ENCODE data around the gene PRKCZ. TPM values are rescaled to one million over a fixed set of nuclear protein-coding genes. Genes with fewer than 3 reads are reported as not detected.

Gene PRKCZ
- total RNA-seq, 1 donor: 4.6 TPM

GRCh38 chr1:2194319-2194897 lies 144.2 kb downstream of the PRKCZ start, which contains the start of gene FAAP20:
FAAP20 (minus strand) TSS chr1:2194772; CDS start chr1:2194749, 23 bp downstream.
- peak within 1 kb of the TSS; percentile 51 for H3K4me3 ChIP-seq (ENCODE audit: low read length)

GRCh38 chr1:2194898-2195673 lies 144.9 kb downstream of the PRKCZ start:
- H3K4me1 ChIP-seq (ENCODE audit: insufficient read depth, low read length): peaks cover 42% of the 10 kb centered on the region
- peak overlapping the region; percentile 51 for H3K4me3 ChIP-seq (ENCODE audit: low read length)

More at GRCh38 chr1:2194319-2194897, 144.2 kb downstream of the PRKCZ start, which contains the start of gene FAAP20:
- Histone ChIP-seq H3K27me3 (ENCODE audit: insufficient read depth, low read length) (no peaks in the 10 kb centered on the region), H3K4me1 (ENCODE audit: insufficient read depth, low read length) (peaks cover 41% of the 10 kb centered on the region), H3K9me3 (ENCODE audit: low read depth, low read length) (no peaks in the 10 kb centered on the region)

DNA sequence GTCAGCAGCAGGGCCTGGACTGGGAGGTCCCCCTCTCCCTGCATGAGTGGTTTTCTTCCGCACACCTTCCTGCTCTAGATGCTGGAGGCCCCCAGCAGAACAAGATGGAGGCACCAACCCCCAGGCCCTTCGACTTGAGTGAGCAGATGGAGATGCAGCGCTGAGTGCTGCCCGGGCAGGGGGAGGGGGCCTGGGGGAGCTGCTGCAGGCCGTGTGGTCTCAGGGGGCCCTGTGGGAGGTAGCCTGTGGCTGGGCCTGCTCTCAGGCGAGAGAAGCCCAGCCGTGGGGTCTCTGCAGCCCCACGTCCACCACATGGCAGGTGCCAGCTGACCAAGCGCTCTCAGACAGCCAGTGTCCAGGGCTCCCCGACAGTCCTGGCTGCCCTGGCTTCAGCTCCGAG lies 145.6 kb downstream of the PRKCZ start:
- H3K27me3 ChIP-seq (ENCODE audit: insufficient read depth, low read length): no peaks in the 10 kb centered on the region
- no peak overlapping the region for H3K4me3 ChIP-seq (ENCODE audit: low read length)
- H3K9me3 ChIP-seq (ENCODE audit: low read depth, low read length): no peaks in the 10 kb centered on the region
- peaks cover 38% of the 10 kb centered on the region for H3K4me1 ChIP-seq (ENCODE audit: insufficient read depth, low read length)

More at GRCh38 chr1:2194898-2195673, 144.9 kb downstream of the PRKCZ start:
- H3K27me3 ChIP-seq (ENCODE audit: insufficient read depth, low read length): no peaks in the 10 kb centered on the region
- H3K9me3 ChIP-seq (ENCODE audit: low read depth, low read length): no peaks in the 10 kb centered on the region

DNA sequence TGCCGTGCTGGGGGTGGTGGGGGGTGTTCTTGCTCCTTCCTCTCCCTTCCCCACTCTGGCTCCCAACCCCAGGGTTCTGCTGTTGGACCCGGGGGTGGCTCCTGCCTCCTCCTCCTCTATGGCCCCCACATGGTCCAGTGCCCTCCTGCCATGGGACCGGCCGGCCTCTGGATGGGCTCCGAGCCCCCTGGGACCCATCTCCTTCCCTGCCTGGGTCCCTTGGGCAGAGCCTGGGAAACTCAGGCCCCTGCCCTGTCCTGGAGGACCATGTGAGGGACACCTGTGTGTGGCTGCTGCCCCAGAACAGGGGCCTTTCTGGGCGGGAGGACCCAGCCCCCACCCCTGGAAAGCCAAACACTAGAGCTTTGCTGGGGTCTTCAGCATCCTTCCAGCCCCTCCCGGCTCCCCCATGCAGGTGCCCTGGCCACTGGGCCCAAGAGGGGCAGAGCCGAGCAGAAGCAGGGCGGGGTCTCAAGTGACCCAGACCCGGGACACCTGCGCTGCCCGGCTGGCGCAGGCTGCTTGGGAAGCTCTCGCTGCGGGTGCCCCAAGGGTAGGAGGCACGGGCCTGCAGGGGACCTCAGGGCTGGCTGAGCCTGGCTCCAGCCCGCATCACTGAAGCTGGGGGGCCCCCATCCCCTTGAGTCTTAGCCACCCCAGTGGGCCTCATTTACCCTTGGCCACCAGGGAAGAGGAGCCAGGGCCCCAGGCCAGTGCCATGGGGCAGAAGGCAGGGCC lies 146.9 kb downstream of the PRKCZ start:
- peaks cover 35% of the 10 kb centered on the region for H3K4me1 ChIP-seq (ENCODE audit: insufficient read depth, low read length)
- H3K27me3 ChIP-seq (ENCODE audit: insufficient read depth, low read length): no peaks in the 10 kb centered on the region
- H3K9me3 ChIP-seq (ENCODE audit: low read depth, low read length): no peaks in the 10 kb centered on the region
- H3K4me3 ChIP-seq (ENCODE audit: low read length): no peak overlapping the region

DNA sequence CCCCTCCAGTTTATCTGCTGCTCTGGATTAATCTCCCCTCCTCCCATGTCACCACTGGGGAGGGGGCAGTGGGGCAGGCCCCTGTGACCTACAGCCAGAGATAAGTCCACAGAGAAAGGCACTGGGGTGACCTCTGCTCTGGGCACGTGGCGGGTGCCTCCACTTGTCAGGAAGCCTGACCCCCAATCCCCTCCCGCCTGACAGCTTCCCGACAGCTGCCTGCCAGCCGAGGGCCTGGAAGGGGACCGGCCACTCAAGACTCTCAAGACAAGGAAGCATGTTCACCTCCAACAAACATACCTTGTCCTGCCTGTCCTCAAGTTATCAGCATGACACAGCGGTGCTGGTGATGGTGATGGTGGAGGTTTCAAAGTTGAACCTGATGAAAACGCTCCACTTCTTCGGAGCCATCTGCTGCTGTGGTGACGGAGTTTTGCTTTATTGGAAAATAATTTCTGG lies 147.5 kb downstream of the PRKCZ start:
- Histone ChIP-seq H3K4me1 (ENCODE audit: insufficient read depth, low read length) (peaks cover 35% of the 10 kb centered on the region), H3K27me3 (ENCODE audit: insufficient read depth, low read length) (no peaks in the 10 kb centered on the region), H3K4me3 (ENCODE audit: low read length) (no peak overlapping the region), H3K9me3 (ENCODE audit: low read depth, low read length) (no peaks in the 10 kb centered on the region)

- H3K4me3 ChIP-seq (ENCODE audit: low read length): no peak overlapping the region
- no peaks in the 10 kb centered on the region for H3K27me3 ChIP-seq (ENCODE audit: insufficient read depth, low read length)
- H3K4me1 ChIP-seq (ENCODE audit: insufficient read depth, low read length): peaks cover 30% of the 10 kb centered on the region
- H3K9me3 ChIP-seq (ENCODE audit: low read depth, low read length): no peaks in the 10 kb centered on the region
Measured at GRCh38 chr1:2198571-2198970, 148.4 kb downstream of the PRKCZ start.

GRCh38 chr1:2199042-2199810 lies 149.0 kb downstream of the PRKCZ start:
- H3K4me3 ChIP-seq (ENCODE audit: low read length): peak overlapping the region; percentile 33
- H3K27me3 ChIP-seq (ENCODE audit: insufficient read depth, low read length): no peaks in the 10 kb centered on the region
- peaks cover 29% of the 10 kb centered on the region for H3K4me1 ChIP-seq (ENCODE audit: insufficient read depth, low read length)
- no peaks in the 10 kb centered on the region for H3K9me3 ChIP-seq (ENCODE audit: low read depth, low read length)

DNA sequence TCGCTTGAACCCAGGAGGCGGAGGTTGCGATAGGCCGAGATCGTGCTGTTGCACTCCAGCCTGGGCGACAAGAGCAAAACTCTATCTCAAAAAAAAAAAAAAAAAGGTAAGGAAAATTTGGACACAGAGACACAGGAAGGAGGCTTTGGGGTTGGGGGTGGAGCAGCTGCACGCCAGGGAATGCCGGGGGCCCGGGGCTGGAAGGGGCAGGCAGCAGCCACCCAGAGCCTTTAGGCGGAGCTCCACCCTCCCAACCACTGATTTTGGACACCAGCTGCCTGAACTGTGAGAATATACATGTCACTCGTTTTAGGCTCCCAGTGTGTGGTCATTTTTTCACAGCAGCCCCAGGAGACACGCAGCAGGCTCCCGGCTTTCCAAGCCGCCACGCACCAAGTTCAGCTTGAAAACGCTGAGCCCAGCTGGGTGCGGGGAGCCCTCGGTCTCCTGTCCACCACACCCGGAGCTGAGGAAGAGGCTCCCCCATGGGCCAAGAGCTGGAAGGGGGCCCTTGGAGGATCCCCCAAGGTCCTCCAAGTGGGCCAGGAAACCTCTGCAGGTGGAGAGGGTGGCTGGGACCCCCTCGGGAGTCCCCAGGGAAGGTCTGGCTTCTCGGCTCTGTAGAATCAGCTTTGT lies 150.2 kb downstream of the PRKCZ start:
- Histone ChIP-seq H3K27me3 (ENCODE audit: insufficient read depth, low read length) (no peaks in the 10 kb centered on the region), H3K4me3 (ENCODE audit: low read length) (no peak overlapping the region), H3K9me3 (ENCODE audit: low read depth, low read length) (no peaks in the 10 kb centered on the region), H3K4me1 (ENCODE audit: insufficient read depth, low read length) (peaks cover 29% of the 10 kb centered on the region)

DNA sequence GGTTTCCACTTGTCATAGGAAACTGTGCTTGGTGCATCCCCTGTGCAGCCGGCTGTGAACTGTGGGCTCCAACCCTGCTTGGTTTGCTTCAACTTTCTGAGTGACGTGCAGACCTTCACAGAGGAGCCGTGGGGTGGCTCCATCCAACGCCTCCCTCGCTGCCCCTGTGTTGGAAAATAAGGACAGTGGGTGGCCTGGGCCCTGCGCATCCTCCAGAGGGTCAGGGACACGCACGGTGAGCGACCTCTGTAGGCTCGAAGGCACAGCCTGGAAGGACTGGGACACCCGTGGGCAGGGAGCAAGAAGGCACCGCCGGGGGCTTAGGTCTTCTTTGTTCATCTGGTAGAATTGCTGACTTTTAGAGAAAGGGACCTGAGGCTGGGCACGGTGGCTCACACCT lies 150.9 kb downstream of the PRKCZ start:
- Histone ChIP-seq H3K27me3 (ENCODE audit: insufficient read depth, low read length) (no peaks in the 10 kb centered on the region), H3K4me1 (ENCODE audit: insufficient read depth, low read length) (peaks cover 35% of the 10 kb centered on the region), H3K4me3 (ENCODE audit: low read length) (no peak overlapping the region), H3K9me3 (ENCODE audit: low read depth, low read length) (no peaks in the 10 kb centered on the region)

DNA sequence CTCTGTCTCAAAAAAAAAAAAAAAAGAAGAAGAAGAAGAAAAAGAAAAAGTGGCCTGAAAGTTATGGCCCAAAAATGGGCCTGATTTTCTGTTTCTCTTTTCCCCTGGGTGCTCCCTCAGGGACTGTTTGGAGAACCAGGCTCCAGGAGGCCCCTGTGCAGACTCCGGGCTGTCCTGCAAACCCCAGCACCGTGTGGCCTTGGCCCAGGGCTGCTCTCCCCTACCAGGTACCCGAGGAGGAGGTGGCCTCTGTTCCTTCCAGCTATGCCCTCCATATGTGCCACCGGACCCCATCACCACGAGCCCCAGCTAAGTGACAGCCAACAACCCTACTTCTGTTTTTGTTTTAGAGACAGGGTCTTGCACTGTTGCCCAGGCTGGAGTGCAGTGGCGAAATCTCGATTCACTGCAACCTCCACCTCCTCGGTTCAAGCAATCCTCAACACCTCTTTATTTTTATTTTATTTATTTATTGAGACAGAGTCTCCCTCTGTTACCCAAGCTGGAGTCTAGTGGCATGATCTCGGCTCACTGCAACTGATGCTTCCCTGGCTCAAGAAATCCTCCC lies 151.9 kb downstream of the PRKCZ start:
- H3K4me3 ChIP-seq (ENCODE audit: low read length): no peak overlapping the region
- H3K4me1 ChIP-seq (ENCODE audit: insufficient read depth, low read length): peaks cover 35% of the 10 kb centered on the region
- H3K9me3 ChIP-seq (ENCODE audit: low read depth, low read length): no peaks in the 10 kb centered on the region
- no peaks in the 10 kb centered on the region for H3K27me3 ChIP-seq (ENCODE audit: insufficient read depth, low read length)

- Histone ChIP-seq H3K27me3 (ENCODE audit: insufficient read depth, low read length) (no peaks in the 10 kb centered on the region), H3K4me1 (ENCODE audit: insufficient read depth, low read length) (peaks cover 35% of the 10 kb centered on the region), H3K9me3 (ENCODE audit: low read depth, low read length) (no peaks in the 10 kb centered on the region), H3K4me3 (ENCODE audit: low read length) (no peak overlapping the region)
Measured at GRCh38 chr1:2202843-2203601, 152.8 kb downstream of the PRKCZ start.

- Histone ChIP-seq H3K4me1 (ENCODE audit: insufficient read depth, low read length) (peaks cover 31% of the 10 kb centered on the region), H3K4me3 (ENCODE audit: low read length) (no peak overlapping the region), H3K27me3 (ENCODE audit: insufficient read depth, low read length) (no peaks in the 10 kb centered on the region), H3K9me3 (ENCODE audit: low read depth, low read length) (no peaks in the 10 kb centered on the region)
Measured at GRCh38 chr1:2203671-2204414, 153.6 kb downstream of the PRKCZ start.

Measured in mononuclear cell (primary cell).